Measurements from ENCODE around the gene SLC12A8.

DNA sequence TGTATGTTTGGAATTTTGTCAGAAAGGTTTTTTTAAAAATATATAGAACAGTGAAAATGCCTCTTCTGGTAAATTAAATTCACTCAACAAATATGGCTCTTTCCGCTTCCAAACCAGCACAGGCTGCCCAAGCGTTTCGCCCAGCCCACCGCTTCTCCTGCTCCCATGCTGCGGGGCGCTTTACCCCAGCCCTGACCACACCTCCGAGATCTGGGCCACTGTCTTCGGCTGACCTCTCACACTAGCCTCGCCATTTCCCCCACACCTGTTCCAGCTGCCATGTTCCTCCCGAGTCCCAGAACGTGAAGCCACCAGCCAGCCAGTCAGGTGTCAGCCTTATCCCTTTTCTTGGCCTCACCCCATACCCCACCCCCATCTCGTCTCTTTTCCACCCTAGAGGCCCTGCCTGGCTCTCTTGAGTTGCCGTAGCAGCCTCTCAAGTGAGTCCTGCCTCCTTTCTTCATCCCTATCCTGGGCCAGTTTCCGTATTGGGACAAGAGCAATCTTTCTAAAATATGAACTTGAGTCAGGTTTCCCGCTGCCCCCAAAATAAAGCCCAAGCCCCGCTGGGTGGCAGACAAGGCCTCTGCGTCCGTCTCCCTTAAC, 46.5 kb downstream of the SLC12A8 start:
- no peak for TF ChIP-seq EZH2phosphoT487 (IDR thresholded peaks at IDR 0.05; ENCODE audit: insufficient read depth, low read depth)
- TF ChIP-seq EZH2 (IDR thresholded peaks at IDR 0.05; ENCODE audit: insufficient read depth, poor library complexity, severe bottlenecking): no peak

Measured in GM23248 (cell line).